ENCODE results near the gene PDYN. TPM values are rescaled to one million over a fixed set of nuclear protein-coding genes. Genes with fewer than 3 reads are reported as not detected.

The PDYN gene
- total RNA-seq, 1 donor from 2014 or later = not detected

GRCh38 chr20:1937316-1937976, 56.4 kb downstream of the PDYN start:
- H3K4me3 Mint-ChIP-seq (ENCODE audit: unreplicated experiment) = no peak overlapping the region
- H3K36me3 Mint-ChIP-seq (ENCODE audit: low read depth, unreplicated experiment) = peaks cover 30% of the 10 kb centered on the region
- no peak for TF ChIP-seq CTCF (IDR thresholded peaks at IDR 0.05; ENCODE audit: unreplicated experiment)
- no peak overlapping the region for H3K27ac Mint-ChIP-seq (ENCODE audit: unreplicated experiment)
- H3K9me3 Mint-ChIP-seq (ENCODE audit: unreplicated experiment) = no peaks in the 10 kb centered on the region
- peaks cover 8% of the 10 kb centered on the region for H3K27me3 Mint-ChIP-seq (ENCODE audit: unreplicated experiment)
- peaks cover 14% of the 10 kb centered on the region for H3K4me1 Mint-ChIP-seq (ENCODE audit: unreplicated experiment)
- no peak for DNase-seq (ENCODE audit: low spot score)

GRCh38 chr20:1935696-1936366, 58.0 kb downstream of the PDYN start:
- TF ChIP-seq CTCF (IDR thresholded peaks at IDR 0.05; ENCODE audit: unreplicated experiment) = no peak
- DNase-seq (ENCODE audit: low spot score) = no peak

GRCh38 chr20:1934721-1935573, 58.9 kb downstream of the PDYN start:
- DNase-seq (ENCODE audit: low spot score) = no peak
- Mint-ChIP-seq H3K9me3 (ENCODE audit: unreplicated experiment) (no peaks in the 10 kb centered on the region), H3K36me3 (ENCODE audit: low read depth, unreplicated experiment) (peaks cover 36% of the 10 kb centered on the region), H3K4me1 (ENCODE audit: unreplicated experiment) (peaks cover 7% of the 10 kb centered on the region), H3K27ac (ENCODE audit: unreplicated experiment) (no peak overlapping the region), H3K4me3 (ENCODE audit: unreplicated experiment) (peak overlapping the region; percentile 39), H3K27me3 (ENCODE audit: unreplicated experiment) (peaks cover 9% of the 10 kb centered on the region)
- no peak for TF ChIP-seq CTCF (IDR thresholded peaks at IDR 0.05; ENCODE audit: unreplicated experiment)

More at GRCh38 chr20:1935696-1936366, 58.0 kb downstream of the PDYN start:
- H3K36me3 Mint-ChIP-seq (ENCODE audit: low read depth, unreplicated experiment) = peaks cover 36% of the 10 kb centered on the region
- peak overlapping the region; percentile 39 for H3K4me3 Mint-ChIP-seq (ENCODE audit: unreplicated experiment)
- no peak overlapping the region for H3K27ac Mint-ChIP-seq (ENCODE audit: unreplicated experiment)
- peaks cover 9% of the 10 kb centered on the region for H3K27me3 Mint-ChIP-seq (ENCODE audit: unreplicated experiment)
- H3K9me3 Mint-ChIP-seq (ENCODE audit: unreplicated experiment) = no peaks in the 10 kb centered on the region
- peaks cover 11% of the 10 kb centered on the region for H3K4me1 Mint-ChIP-seq (ENCODE audit: unreplicated experiment)

GRCh38 chr20:1934156-1934555, 59.7 kb downstream of the PDYN start:
- DNase-seq (ENCODE audit: low spot score) = no peak
- no peaks in the 10 kb centered on the region for H3K9me3 Mint-ChIP-seq (ENCODE audit: unreplicated experiment)
- H3K27ac Mint-ChIP-seq (ENCODE audit: unreplicated experiment) = no peak overlapping the region
- no peak overlapping the region for H3K4me3 Mint-ChIP-seq (ENCODE audit: unreplicated experiment)
- H3K36me3 Mint-ChIP-seq (ENCODE audit: low read depth, unreplicated experiment) = peaks cover 40% of the 10 kb centered on the region
- peaks cover 9% of the 10 kb centered on the region for H3K27me3 Mint-ChIP-seq (ENCODE audit: unreplicated experiment)
- no peak for TF ChIP-seq CTCF (IDR thresholded peaks at IDR 0.05; ENCODE audit: unreplicated experiment)
- H3K4me1 Mint-ChIP-seq (ENCODE audit: unreplicated experiment) = peaks cover 7% of the 10 kb centered on the region
